H1 (cell line): ENCODE measurements around the gene LECT2. TPM values are rescaled to one million over a fixed set of nuclear protein-coding genes. Genes with fewer than 3 reads are reported as not detected.

Experiments
- BRCA1 ChIP-seq: IDR thresholded peaks from 2 replicates; pipeline ENCODE4 v1.6.1; 2012; ENCODE audit warnings: low read depth, low read length, improper control_type of control experiment
- CHD7 ChIP-seq: fragments of 300-600 bp; sonication (generic); IDR thresholded peaks from 2 replicates; pipeline ENCODE4 v1.7.1; 2012; ENCODE audit warnings: low read length, moderate library complexity, mild to moderate bottlenecking, inconsistent platforms; ENCODE audit not compliant: insufficient replicate concordance
- FOSL1 ChIP-seq: IDR thresholded peaks from 2 replicates; pipeline ENCODE4 v1.6.1; 2011; ENCODE audit warnings: mild to moderate bottlenecking, low read depth, low read length, moderate library complexity; ENCODE audit not compliant: insufficient read depth
- GTF2F1 ChIP-seq: IDR thresholded peaks from 2 replicates; pipeline ENCODE4 v1.6.1; 2012; ENCODE audit warnings: low read depth, low read length, improper control_type of control experiment, borderline replicate concordance
- JUND ChIP-seq: IDR thresholded peaks from 2 replicates; pipeline ENCODE4 v1.6.1; 2011; ENCODE audit warnings: mild to moderate bottlenecking, improper control_type of control experiment, low read length
- POLR2A ChIP-seq, 2 experiments: IDR thresholded peaks; 1 replicate in 1 of 2; 2 replicates in 1 of 2; pipeline ENCODE4 v1.6.1; 2011; ENCODE audit warnings: low read depth in 2 of 2, low read length in 2 of 2, mild to moderate bottlenecking in 2 of 2; ENCODE audit errors: control extremely low read depth in 1 of 2
- RNF2 ChIP-seq: fragments of 200-900, 300-1000 bp; sonication (generic); IDR thresholded peaks from 2 replicates; pipeline ENCODE4 v1.7.1; 2016; ENCODE audit warnings: borderline replicate concordance, low read depth, mild to moderate bottlenecking, antibody characterized with exemption, low read length; ENCODE audit not compliant: poor library complexity, severe bottlenecking; ENCODE audit errors: missing control alignments
- SP1 ChIP-seq: IDR thresholded peaks from 2 replicates; pipeline ENCODE4 v1.6.1; 2011; ENCODE audit warnings: low read depth, low read length
- SP2 ChIP-seq: IDR thresholded peaks from 2 replicates; pipeline ENCODE4 v1.6.1; 2012; ENCODE audit warnings: mild to moderate bottlenecking, low read length, inconsistent platforms
- SRF ChIP-seq: IDR thresholded peaks from 2 replicates; pipeline ENCODE4 v1.6.1; 2011; ENCODE audit warnings: mild to moderate bottlenecking, low read depth, low read length, moderate library complexity
- TCF12 ChIP-seq: IDR thresholded peaks from 2 replicates; pipeline ENCODE4 v1.6.1; 2011; ENCODE audit warnings: low read depth, mild to moderate bottlenecking, low read length
- polyA plus RNA-seq, 7 experiments: library from polyadenylated mRNA; depleted of rRNA in 3 of 7; stranded (reverse) in 5 of 7; unstranded in 2 of 7; fragments of >200 nt in 5 of 7; fragments of 200-250 nt in 2 of 7; gene quantifications; 1 replicate in 5 of 7; 2 replicates in 1 of 7; 4 replicates in 1 of 7; pipeline versions ENCODE4 v1.2.1 to v1.2.3, GENCODE V29; 2011 to 2013; ENCODE audit warnings: missing spikeins in 2 of 7, mixed read lengths in 2 of 7
- total RNA-seq: library from RNA; stranded (reverse); fragmentation: NEBNext Ultra II Directional; extraction: Animal tissue kit (Norgen Biotek cat#: 25700); gene quantifications from 2 replicates; pipeline ENCODE4 v1.2.1, GENCODE V29; 2021

The LECT2 gene
- total and polyA plus RNA-seq, 2 of the 8 experiments (the other 6 are each of a cell fraction or from before 2014, with no cell fraction given), result not detected

- no peak for TF ChIP-seq CHD7
- no peak for TF ChIP-seq RNF2
- TF ChIP-seq GTF2F1, result no peak
- no peak for TF ChIP-seq FOSL1
- TF ChIP-seq SP2, result no peak
- TF ChIP-seq SRF, result no peak
- TF ChIP-seq BRCA1, result no peak
- TF ChIP-seq TCF12, result no peak
- no peak for TF ChIP-seq JUND
- TF ChIP-seq POLR2A (IDR thresholded peaks at IDR 0.05; ENCODE audit: control extremely low read depth in 1 of 2, low read depth in 2 of 2, low read length in 2 of 2), result no peak
- TF ChIP-seq SP1, result no peak
Observed at GRCh38 chr5:135973323-135974020, 18.7 kb upstream of the LECT2 start (continued).
